ENCODE results near the gene CNDP2.

The CNDP2 gene

DNA sequence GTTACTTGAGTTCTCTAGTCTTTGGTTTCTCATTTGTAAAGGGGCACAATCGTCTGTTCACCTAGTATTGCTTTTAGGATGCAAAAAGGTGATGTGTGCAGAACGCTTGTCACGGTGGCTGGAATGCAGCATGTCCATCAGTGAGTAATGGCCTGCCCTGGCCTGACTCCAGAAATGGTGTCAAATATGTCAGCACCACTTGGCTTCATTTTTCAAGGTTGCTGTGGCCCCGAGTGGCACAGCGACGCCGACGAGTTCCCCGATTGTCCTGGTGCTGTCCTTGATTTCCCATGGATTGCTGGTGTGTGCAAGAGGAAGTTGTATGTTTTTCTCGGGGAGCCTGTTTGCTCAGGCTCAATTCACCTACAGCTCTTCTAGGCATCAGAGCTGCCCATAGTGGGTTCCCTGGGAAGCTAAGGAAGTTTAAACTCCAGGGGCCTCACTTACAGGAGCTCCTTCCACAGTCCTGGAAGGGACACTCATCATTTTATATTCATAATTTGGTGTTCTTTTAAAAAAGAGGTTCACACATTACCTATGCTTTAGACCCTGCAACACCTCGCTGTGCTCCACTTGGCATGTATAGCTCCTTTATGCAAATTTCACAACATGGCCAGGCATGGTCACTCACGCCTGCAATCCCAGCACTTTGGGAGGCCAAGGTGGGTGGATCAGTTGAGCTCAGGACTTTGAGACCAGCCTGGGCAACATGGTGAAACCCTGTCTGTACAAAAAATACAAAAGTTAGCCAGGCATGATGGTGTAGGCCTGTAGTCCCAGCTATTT lies 75.9 kb downstream of the CNDP2 start:
- Histone ChIP-seq H3K4me3 (ENCODE audit: low read length in 2 of 2) (no peak overlapping the region), H3K27me3 (ENCODE audit: control insufficient read depth in 1 of 2, insufficient read depth in 2 of 2, low read length in 2 of 2) (peaks cover 3 to 4% of the 10 kb centered on the region in 2 donors), H3K9ac (ENCODE audit: low read length in 2 of 2) (no peak overlapping the region), H3K27ac (ENCODE audit: low read length) (no peak overlapping the region), H3K4me1 (ENCODE audit: control insufficient read depth, insufficient read depth, low read length) (no peaks in the 10 kb centered on the region), H3K9me3 (ENCODE audit: control insufficient read depth in 2 of 2, low read length in 2 of 2) (no peaks in the 10 kb centered on the region), H3K36me3 (ENCODE audit: control insufficient read depth in 2 of 2, insufficient read depth in 2 of 2, low read length in 2 of 2) (no peaks in the 10 kb centered on the region)

- Histone ChIP-seq H3K27me3 (ENCODE audit: control insufficient read depth in 1 of 2, insufficient read depth in 2 of 2, low read length in 2 of 2) (peaks cover 3 to 4% of the 10 kb centered on the region in 2 donors), H3K9me3 (ENCODE audit: control insufficient read depth in 2 of 2, low read length in 2 of 2) (no peaks in the 10 kb centered on the region), H3K36me3 (ENCODE audit: control insufficient read depth in 2 of 2, insufficient read depth in 2 of 2, low read length in 2 of 2) (no peaks in the 10 kb centered on the region), H3K4me1 (ENCODE audit: control insufficient read depth, insufficient read depth, low read length) (no peaks in the 10 kb centered on the region), H3K9ac (ENCODE audit: low read length in 2 of 2) (no peak overlapping the region), H3K27ac (ENCODE audit: low read length) (no peak overlapping the region), H3K4me3 (ENCODE audit: low read length in 2 of 2) (no peak overlapping the region)
These were observed 76.9 kb downstream of the CNDP2 start for GRCh38 chr18:74573053-74573452.
